ENCODE data around the gene MFSD1. TPM values are rescaled to one million over a fixed set of nuclear protein-coding genes. Genes with fewer than 3 reads are reported as not detected.
A peak's percentile ranks its signal among the peaks of the same experiment; 100 is the strongest.

The MFSD1 gene
- polyA plus RNA-seq, 1 of the 3 experiments (the other 2 are of a cell fraction): 44.9 TPM

DNA sequence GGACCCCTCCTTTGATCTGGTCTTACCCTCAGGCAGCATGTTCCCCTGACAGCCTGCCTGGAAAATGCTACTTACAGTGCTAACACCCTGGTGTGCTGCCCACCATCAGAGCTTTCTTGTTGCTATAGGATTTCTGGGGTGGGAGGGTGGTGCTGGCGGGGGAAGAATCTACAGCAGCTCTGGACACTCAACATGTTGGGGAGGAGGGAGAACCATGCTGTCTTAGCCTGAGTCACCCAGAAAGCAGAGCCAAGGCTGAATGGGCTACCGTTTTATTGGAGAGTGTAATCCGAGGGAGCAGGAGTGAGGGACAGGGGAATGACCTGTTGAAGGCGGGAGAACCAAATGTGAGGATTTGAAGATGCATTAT lies 45.6 kb downstream of the MFSD1 start:
- Histone ChIP-seq H2AFZ (ENCODE audit: low read depth) (no peak overlapping the region), H3K4me2 (peak overlapping the region; percentile 7; the same call in 1 of the 2 replicates), H3K79me2 (ENCODE audit: insufficient read depth) (no peaks in the 10 kb centered on the region), H3K4me1 (ENCODE audit: control insufficient read depth in 1 of 2, insufficient read depth in 2 of 2, low read depth in 1 of 2, low read length in 1 of 2) (peaks cover 3 to 9% of the 10 kb centered on the region in 2 experiments; a peak in 2 of 4 replicates), H3K36me3 (replicated peaks in 1 of 2; ENCODE audit: control insufficient read depth in 1 of 2, insufficient read depth in 2 of 2, low read length in 1 of 2) (no peaks in the 10 kb centered on the region), H3K9me2 (no peaks in the 10 kb centered on the region), H3K27ac (ENCODE audit: low read depth in 2 of 2, low read length in 1 of 2) (no peak overlapping the region), H3F3A (replicated peaks; ENCODE audit: insufficient read depth) (no peaks in the 10 kb centered on the region), H3K9me3 (no peaks in the 10 kb centered on the region), H3K4me3 (ENCODE audit: low read depth in 2 of 2, low read length in 1 of 2) (no peak overlapping the region), H3K9ac (no peak overlapping the region), H3K27me3 (ENCODE audit: insufficient read depth) (no peaks in the 10 kb centered on the region), H4K20me1 (ENCODE audit: insufficient read depth) (no peaks in the 10 kb centered on the region)
- CTCF ChIA-PET: interaction anchor here (1.0 to 15.3 kb wide), 9 partner anchors 10 to 1162 kb away, joined by 3 to 322 read pairs (median 19); no protein-coding TSS in a partner anchor
- no peak for DNase-seq
- 87% methylated on average over 4 of the region's 4 CpGs for WGBS (ENCODE audit: low lambda C conversion rate)
- TF ChIP-seq, protein P1, sequence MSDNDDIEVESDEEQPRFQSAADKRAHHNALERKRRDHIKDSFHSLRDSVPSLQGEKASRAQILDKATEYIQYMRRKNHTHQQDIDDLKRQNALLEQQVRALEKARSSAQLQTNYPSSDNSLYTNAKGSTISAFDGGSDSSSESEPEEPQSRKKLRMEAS (IDR thresholded peaks at IDR 0.05; ENCODE audit: low read depth): no peak
- no peak for TF ChIP-seq TEAD4 (IDR thresholded peaks at IDR 0.05; ENCODE audit: borderline replicate concordance, insufficient read depth)
- TF ChIP-seq, protein P2, sequence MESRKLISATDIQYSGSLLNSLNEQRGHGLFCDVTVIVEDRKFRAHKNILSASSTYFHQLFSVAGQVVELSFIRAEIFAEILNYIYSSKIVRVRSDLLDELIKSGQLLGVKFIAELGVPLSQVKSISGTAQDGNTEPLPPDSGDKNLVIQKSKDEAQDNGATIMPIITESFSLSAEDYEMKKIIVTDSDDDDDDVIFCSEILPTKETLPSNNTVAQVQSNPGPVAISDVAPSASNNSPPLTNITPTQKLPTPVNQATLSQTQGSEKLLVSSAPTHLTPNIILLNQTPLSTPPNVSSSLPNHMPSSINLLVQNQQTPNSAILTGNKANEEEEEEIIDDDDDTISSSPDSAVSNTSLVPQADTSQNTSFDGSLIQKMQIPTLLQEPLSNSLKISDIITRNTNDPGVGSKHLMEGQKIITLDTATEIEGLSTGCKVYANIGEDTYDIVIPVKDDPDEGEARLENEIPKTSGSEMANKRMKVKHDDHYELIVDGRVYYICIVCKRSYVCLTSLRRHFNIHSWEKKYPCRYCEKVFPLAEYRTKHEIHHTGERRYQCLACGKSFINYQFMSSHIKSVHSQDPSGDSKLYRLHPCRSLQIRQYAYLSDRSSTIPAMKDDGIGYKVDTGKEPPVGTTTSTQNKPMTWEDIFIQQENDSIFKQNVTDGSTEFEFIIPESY (IDR thresholded peaks at IDR 0.05; ENCODE audit: borderline replicate concordance, low read depth): no peak
- TF ChIP-seq EZH2phosphoT487 (IDR thresholded peaks at IDR 0.05; ENCODE audit: borderline replicate concordance, low read depth): no peak
- POLR2A ChIA-PET: no interaction called here

DNA sequence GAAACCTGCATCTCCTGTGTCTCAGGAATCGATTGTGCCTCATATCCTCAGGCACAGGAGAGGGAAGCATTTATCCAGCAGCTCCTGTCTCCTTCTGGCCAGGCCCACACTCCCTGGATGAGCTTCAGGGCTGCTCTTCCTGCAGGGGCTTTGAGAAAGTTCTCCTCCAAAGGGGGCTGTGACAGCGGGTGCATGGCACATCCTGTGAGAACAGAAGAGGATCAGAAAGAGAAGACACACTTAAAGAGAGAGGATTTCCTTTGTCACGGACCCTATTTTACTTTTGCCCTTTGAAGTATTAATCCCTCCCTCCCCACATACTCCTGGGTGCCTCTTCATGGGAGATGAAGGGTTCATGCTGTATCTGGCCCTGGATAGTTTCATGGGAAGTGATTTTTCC lies 46.0 kb downstream of the MFSD1 start:
- H3K79me2 ChIP-seq (ENCODE audit: insufficient read depth): no peaks in the 10 kb centered on the region
- DNase-seq: no peak
- no peak overlapping the region for H2AFZ ChIP-seq (ENCODE audit: low read depth)
- WGBS (ENCODE audit: low lambda C conversion rate): 51% methylated on average over 3 of the region's 3 CpGs
- H3F3A ChIP-seq (replicated peaks; ENCODE audit: insufficient read depth): no peaks in the 10 kb centered on the region
- no peak overlapping the region for H3K27ac ChIP-seq (ENCODE audit: low read depth in 2 of 2, low read length in 1 of 2)
- H3K27me3 ChIP-seq (ENCODE audit: insufficient read depth): no peaks in the 10 kb centered on the region
- H4K20me1 ChIP-seq (ENCODE audit: insufficient read depth): no peaks in the 10 kb centered on the region
- no peak for TF ChIP-seq RFX5 (IDR thresholded peaks at IDR 0.05; ENCODE audit: low read length)
- no peak for TF ChIP-seq MEF2A (IDR thresholded peaks at IDR 0.05; ENCODE audit: borderline replicate concordance, low read depth)
- TF ChIP-seq FOXM1 (IDR thresholded peaks at IDR 0.05; ENCODE audit: low read depth): no peak
- TF ChIP-seq, protein P2 (IDR thresholded peaks at IDR 0.05; ENCODE audit: borderline replicate concordance, low read depth): no peak
- TF ChIP-seq, protein P3, sequence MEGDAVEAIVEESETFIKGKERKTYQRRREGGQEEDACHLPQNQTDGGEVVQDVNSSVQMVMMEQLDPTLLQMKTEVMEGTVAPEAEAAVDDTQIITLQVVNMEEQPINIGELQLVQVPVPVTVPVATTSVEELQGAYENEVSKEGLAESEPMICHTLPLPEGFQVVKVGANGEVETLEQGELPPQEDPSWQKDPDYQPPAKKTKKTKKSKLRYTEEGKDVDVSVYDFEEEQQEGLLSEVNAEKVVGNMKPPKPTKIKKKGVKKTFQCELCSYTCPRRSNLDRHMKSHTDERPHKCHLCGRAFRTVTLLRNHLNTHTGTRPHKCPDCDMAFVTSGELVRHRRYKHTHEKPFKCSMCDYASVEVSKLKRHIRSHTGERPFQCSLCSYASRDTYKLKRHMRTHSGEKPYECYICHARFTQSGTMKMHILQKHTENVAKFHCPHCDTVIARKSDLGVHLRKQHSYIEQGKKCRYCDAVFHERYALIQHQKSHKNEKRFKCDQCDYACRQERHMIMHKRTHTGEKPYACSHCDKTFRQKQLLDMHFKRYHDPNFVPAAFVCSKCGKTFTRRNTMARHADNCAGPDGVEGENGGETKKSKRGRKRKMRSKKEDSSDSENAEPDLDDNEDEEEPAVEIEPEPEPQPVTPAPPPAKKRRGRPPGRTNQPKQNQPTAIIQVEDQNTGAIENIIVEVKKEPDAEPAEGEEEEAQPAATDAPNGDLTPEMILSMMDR (IDR thresholded peaks at IDR 0.05): no peak
- TF ChIP-seq FOXJ3 (CRISPR knock-in tag; IDR thresholded peaks at IDR 0.05): no peak
- no peak for TF ChIP-seq EZH2phosphoT487 (IDR thresholded peaks at IDR 0.05; ENCODE audit: borderline replicate concordance, low read depth)
- TF ChIP-seq, protein P1 (IDR thresholded peaks at IDR 0.05; ENCODE audit: low read depth): no peak
- no peak for TF ChIP-seq GATA2 (CRISPR knock-in tag; IDR thresholded peaks at IDR 0.05)
- TF ChIP-seq SMC3 (IDR thresholded peaks at IDR 0.05; ENCODE audit: low read depth, low read length): no peak
- no peak for TF ChIP-seq NRF1 (IDR thresholded peaks at IDR 0.05; ENCODE audit: low read depth, low read length)
- TF ChIP-seq, protein P4, sequence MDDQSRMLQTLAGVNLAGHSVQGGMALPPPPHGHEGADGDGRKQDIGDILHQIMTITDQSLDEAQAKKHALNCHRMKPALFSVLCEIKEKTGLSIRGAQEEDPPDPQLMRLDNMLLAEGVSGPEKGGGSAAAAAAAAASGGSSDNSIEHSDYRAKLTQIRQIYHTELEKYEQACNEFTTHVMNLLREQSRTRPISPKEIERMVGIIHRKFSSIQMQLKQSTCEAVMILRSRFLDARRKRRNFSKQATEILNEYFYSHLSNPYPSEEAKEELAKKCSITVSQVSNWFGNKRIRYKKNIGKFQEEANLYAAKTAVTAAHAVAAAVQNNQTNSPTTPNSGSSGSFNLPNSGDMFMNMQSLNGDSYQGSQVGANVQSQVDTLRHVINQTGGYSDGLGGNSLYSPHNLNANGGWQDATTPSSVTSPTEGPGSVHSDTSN (IDR thresholded peaks at IDR 0.05): no peak
- no peak for TF ChIP-seq TAF1 (IDR thresholded peaks at IDR 0.05; ENCODE audit: borderline replicate concordance, low read depth, low read length)
- TF ChIP-seq, protein P5, sequence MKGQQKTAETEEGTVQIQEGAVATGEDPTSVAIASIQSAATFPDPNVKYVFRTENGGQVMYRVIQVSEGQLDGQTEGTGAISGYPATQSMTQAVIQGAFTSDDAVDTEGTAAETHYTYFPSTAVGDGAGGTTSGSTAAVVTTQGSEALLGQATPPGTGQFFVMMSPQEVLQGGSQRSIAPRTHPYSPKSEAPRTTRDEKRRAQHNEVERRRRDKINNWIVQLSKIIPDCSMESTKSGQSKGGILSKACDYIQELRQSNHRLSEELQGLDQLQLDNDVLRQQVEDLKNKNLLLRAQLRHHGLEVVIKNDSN (IDR thresholded peaks at IDR 0.05; ENCODE audit: borderline replicate concordance, low read depth): no peak
- no peak overlapping the region for H3K9ac ChIP-seq
- peaks cover 3 to 9% of the 10 kb centered on the region in 2 experiments; a peak in 2 of 4 replicates for H3K4me1 ChIP-seq (ENCODE audit: control insufficient read depth in 1 of 2, insufficient read depth in 2 of 2, low read depth in 1 of 2, low read length in 1 of 2)
- 0 out of 2 replicates have a peak overlapping the region, but pooled peaks have one; percentile 7 for H3K4me2 ChIP-seq
- H3K9me3 ChIP-seq: no peaks in the 10 kb centered on the region
- ChIA-PET POLR2A (no interaction called here), CTCF (interaction anchor here (3.2 to 15.3 kb wide), 4 partner anchors 12 to 414 kb away, joined by 21 to 322 read pairs (median 36); no protein-coding TSS in a partner anchor)
- H3K9me2 ChIP-seq: no peaks in the 10 kb centered on the region
- no peak overlapping the region for H3K4me3 ChIP-seq (ENCODE audit: low read depth in 2 of 2, low read length in 1 of 2)
- H3K36me3 ChIP-seq (replicated peaks in 1 of 2; ENCODE audit: control insufficient read depth in 1 of 2, insufficient read depth in 2 of 2, low read length in 1 of 2): no peaks in the 10 kb centered on the region

Data from SK-N-SH (cell line).